ENCODE data around the gene STK33. TPM values are rescaled to one million over a fixed set of nuclear protein-coding genes. Genes with fewer than 3 reads are reported as not detected.

STK33 gene
- total and polyA plus RNA-seq, 2 of the 13 experiments (the other 11 are each of a cell fraction or from before 2014, with no cell fraction given) = 2.7 to 12.6 TPM

GRCh38 chr11:8361206-8361605, 232.8 kb downstream of the STK33 start (continued):
- TF ChIP-seq ZNF589 (CRISPR knock-in tag; conservative IDR thresholded peaks at IDR 0.05) = no peak
- TF ChIP-seq TIGD3 (CRISPR knock-in tag; IDR thresholded peaks at IDR 0.05; ENCODE audit: borderline replicate concordance) = no peak
- TF ChIP-seq SPEN (CRISPR knock-in tag; IDR thresholded peaks at IDR 0.05; ENCODE audit: low read depth) = no peak
- TF ChIP-seq CEBPB (IDR thresholded peaks at IDR 0.05; ENCODE audit: borderline replicate concordance, low read depth, low read length) = no peak
- no peak for TF ChIP-seq ZBTB39 (CRISPR knock-in tag; IDR thresholded peaks at IDR 0.05)
- TF ChIP-seq ZBTB8A (CRISPR knock-in tag; IDR thresholded peaks at IDR 0.05; ENCODE audit: borderline replicate concordance, low read depth) = no peak
- TF ChIP-seq AGO1 (IDR thresholded peaks at IDR 0.05; ENCODE audit: low read depth, low read length, poor library complexity, severe bottlenecking) = no peak
- no peak for TF ChIP-seq GPN1 (CRISPR knock-in tag; IDR thresholded peaks at IDR 0.05; ENCODE audit: borderline replicate concordance)
- TF ChIP-seq DPF2 (CRISPR knock-in tag; IDR thresholded peaks at IDR 0.05; ENCODE audit: borderline replicate concordance, low read depth) = no peak
- TF ChIP-seq SCMH1 (CRISPR knock-in tag; IDR thresholded peaks at IDR 0.05; ENCODE audit: borderline replicate concordance) = no peak
- TF ChIP-seq RBM39 (IDR thresholded peaks at IDR 0.05; ENCODE audit: low read depth, low read length, poor library complexity, severe bottlenecking) = no peak
- no peak for TF ChIP-seq ZBTB40 (IDR thresholded peaks at IDR 0.05)
- no peak for TF ChIP-seq ZBTB40 (CRISPR knock-in tag; IDR thresholded peaks at IDR 0.05)
